GM19193 (cell line): Measurements from ENCODE around the gene CYSRT1.

Experiments used
- POLR2A ChIP-seq: IDR thresholded peaks from 4 replicates; pipeline ENCODE4 v1.6.1; 2011; ENCODE audit not compliant: insufficient read depth, insufficient read length; ENCODE audit errors: extremely low read depth

Gene CYSRT1

GRCh38 chr9:137227054-137227852, 2.3 kb downstream of the CYSRT1 start, which contains the start of gene RNF224:
TSS of gene RNF224 (plus strand) at chr9:137227502. CDS start at chr9:137228336, 834 bp downstream.
- TF ChIP-seq POLR2A: no peak

- no peak for TF ChIP-seq POLR2A
Observed at GRCh38 chr9:137227853-137228505, 3.0 kb downstream of the CYSRT1 start.

- TF ChIP-seq POLR2A: no peak
Observed at GRCh38 chr9:137228506-137228967, 3.6 kb downstream of the CYSRT1 start.

- no peak for TF ChIP-seq POLR2A
Observed at GRCh38 chr9:137228968-137229896, 4.3 kb downstream of the CYSRT1 start.

- no peak for TF ChIP-seq POLR2A
Observed at GRCh38 chr9:137229903-137230704, 5.1 kb downstream of the CYSRT1 start.

- TF ChIP-seq POLR2A: no peak
Observed at GRCh38 chr9:137230705-137231371, 5.9 kb downstream of the CYSRT1 start, which contains the start of gene SLC34A3. TSS of gene SLC34A3 (plus strand) at chr9:137230901. CDS start at chr9:137231703, 802 bp downstream.

GRCh38 chr9:137231372-137232039, 6.5 kb downstream of the CYSRT1 start:
- TF ChIP-seq POLR2A: no peak

- TF ChIP-seq POLR2A: no peak
Observed at GRCh38 chr9:137232101-137232500, 7.1 kb downstream of the CYSRT1 start.

GRCh38 chr9:137232510-137232909, 7.5 kb downstream of the CYSRT1 start:
- no peak for TF ChIP-seq POLR2A

GRCh38 chr9:137233143-137233980, 8.4 kb downstream of the CYSRT1 start:
- TF ChIP-seq POLR2A: no peak

GRCh38 chr9:137234055-137234697, 9.2 kb downstream of the CYSRT1 start:
- TF ChIP-seq POLR2A: no peak
